Keratinocyte (primary cell): ENCODE data around the gene VEGFA. TPM values are rescaled to one million over a fixed set of nuclear protein-coding genes. Genes with fewer than 3 reads are reported as not detected.

Source experiments
- DNase-seq: peaks from one replicate; pipeline ENCODE4 v3.0.0-alpha.2; 2011; ENCODE audit warnings: low read depth, missing footprints, low spot score
- FAIRE-seq: peaks from 2 replicates; lab custom pipeline; 2011; peaks lifted over from hg19 to GRCh38; lab: Jason Lieb, UNC
- H2AFZ ChIP-seq: 2 replicates; pipeline ENCODE4 v1.6.0; 2012; ENCODE audit warnings: low read length, control low read depth, inconsistent platforms; ENCODE audit not compliant: control insufficient read depth
- H3K27ac ChIP-seq: 2 replicates; pipeline ENCODE4 v1.5.1; 2011; ENCODE audit warnings: low read length; ENCODE audit not compliant: control insufficient read depth, insufficient read depth
- H3K27me3 ChIP-seq: 3 replicates; pipeline ENCODE4 v1.6.0; 2011; ENCODE audit warnings: low read length; ENCODE audit not compliant: control insufficient read depth, insufficient read depth; ENCODE audit errors: extremely low read depth
- H3K36me3 ChIP-seq, 2 experiments: 2 replicates in 1 of 2; 3 replicates in 1 of 2; pipeline ENCODE4 v1.5.1; 2011; ENCODE audit warnings: low read length in 2 of 2, mild to moderate bottlenecking in 1 of 2; ENCODE audit not compliant: control insufficient read depth in 2 of 2, insufficient read depth in 2 of 2; ENCODE audit errors: extremely low read depth in 1 of 2
- H3K4me1 ChIP-seq: 3 replicates; pipeline ENCODE4 v1.5.1; 2011; ENCODE audit warnings: low read length; ENCODE audit not compliant: control insufficient read depth, insufficient read depth; ENCODE audit errors: extremely low read depth
- H3K4me2 ChIP-seq: 3 replicates; pipeline ENCODE4 v1.6.0; 2011; ENCODE audit warnings: low read depth, low read length; ENCODE audit not compliant: control insufficient read depth, insufficient read depth; ENCODE audit errors: extremely low read depth
- H3K4me3 ChIP-seq, 3 experiments: fragments of 200-600 bp in 1 of 3; sonication (generic) in 1 of 3; 2 replicates in 2 of 3; 3 replicates in 1 of 3; pipeline ENCODE4 v1.5.1; 2011 to 2016; ENCODE audit warnings: low read length in 3 of 3, mild to moderate bottlenecking in 3 of 3, control low read depth in 2 of 3, inconsistent platforms in 1 of 3, low read depth in 1 of 3, mixed read lengths in 1 of 3, mixed run types in 1 of 3, moderate library complexity in 1 of 3; ENCODE audit not compliant: control insufficient read depth in 2 of 3, insufficient read depth in 2 of 3; ENCODE audit errors: extremely low read depth in 1 of 3
- H3K79me2 ChIP-seq: 2 replicates; pipeline ENCODE4 v1.6.0; 2012; ENCODE audit warnings: low read length; ENCODE audit not compliant: control insufficient read depth, insufficient read depth
- H3K9ac ChIP-seq: 3 replicates; pipeline ENCODE4 v1.6.0; 2011; ENCODE audit warnings: low read length; ENCODE audit not compliant: control insufficient read depth, insufficient read depth; ENCODE audit errors: extremely low read depth
- H3K9me1 ChIP-seq: 3 replicates; pipeline ENCODE4 v1.6.0; 2011; ENCODE audit warnings: low read length; ENCODE audit not compliant: control insufficient read depth, insufficient read depth; ENCODE audit errors: extremely low read depth
- H3K9me3 ChIP-seq: 2 replicates; pipeline ENCODE4 v1.5.1; 2012; ENCODE audit warnings: low read depth, low read length; ENCODE audit not compliant: control insufficient read depth
- H4K20me1 ChIP-seq: 3 replicates; pipeline ENCODE4 v1.6.0; 2011; ENCODE audit warnings: low read length; ENCODE audit not compliant: control insufficient read depth, insufficient read depth; ENCODE audit errors: extremely low read depth
- EZH2 ChIP-seq: IDR thresholded peaks from one replicate; pipeline ENCODE4 v1.6.1; 2012; ENCODE audit warnings: inconsistent platforms, mild to moderate bottlenecking, low read length, moderate library complexity
- dilution Hi-C: fragments of 300-500 bp; cut with MboI; formaldehyde crosslinking; loops from one replicate; pipeline ENCODE4 v1.7.0; 2020; ENCODE audit warnings: low sequenced_read_pairs; ENCODE audit not compliant: extremely low pct_ligation_motif_present
- polyA plus RNA-seq, 5 experiments: library from polyadenylated mRNA; depleted of rRNA in 3 of 5; stranded (reverse) in 3 of 5; stranded (forward) in 1 of 5; unstranded in 1 of 5; fragments of >200 nt; gene quantifications; 1 replicate in 1 of 5; 2 replicates in 3 of 5; 3 replicates in 1 of 5; pipeline versions ENCODE4 v1.2.1 to v1.2.3, GENCODE V29; 2011 to 2012; ENCODE audit warnings: missing spikeins in 2 of 5, low read depth in 1 of 5, low replicate concordance in 1 of 5
- TF ChIP-seq, protein P1 (sequence below), 3 experiments: IDR thresholded peaks in 1 of 3; conservative IDR thresholded peaks in 1 of 3; optimal IDR thresholded peaks in 1 of 3; 2 replicates in 2 of 3; 3 replicates in 1 of 3; pipeline versions ENCODE3 to v1.5.1; 2011; ENCODE audit warnings: low read length in 3 of 3, mild to moderate bottlenecking in 3 of 3, moderate library complexity in 2 of 3, control low read depth in 1 of 3, inconsistent platforms in 1 of 3; ENCODE audit not compliant: insufficient read depth in 2 of 3; ENCODE audit errors: extremely low read depth in 1 of 3

The VEGFA gene
- polyA plus RNA-seq, 1 donor (not counting 4 experiments of a cell fraction or from before 2014, with no cell fraction given), result 149 TPM

DNA sequence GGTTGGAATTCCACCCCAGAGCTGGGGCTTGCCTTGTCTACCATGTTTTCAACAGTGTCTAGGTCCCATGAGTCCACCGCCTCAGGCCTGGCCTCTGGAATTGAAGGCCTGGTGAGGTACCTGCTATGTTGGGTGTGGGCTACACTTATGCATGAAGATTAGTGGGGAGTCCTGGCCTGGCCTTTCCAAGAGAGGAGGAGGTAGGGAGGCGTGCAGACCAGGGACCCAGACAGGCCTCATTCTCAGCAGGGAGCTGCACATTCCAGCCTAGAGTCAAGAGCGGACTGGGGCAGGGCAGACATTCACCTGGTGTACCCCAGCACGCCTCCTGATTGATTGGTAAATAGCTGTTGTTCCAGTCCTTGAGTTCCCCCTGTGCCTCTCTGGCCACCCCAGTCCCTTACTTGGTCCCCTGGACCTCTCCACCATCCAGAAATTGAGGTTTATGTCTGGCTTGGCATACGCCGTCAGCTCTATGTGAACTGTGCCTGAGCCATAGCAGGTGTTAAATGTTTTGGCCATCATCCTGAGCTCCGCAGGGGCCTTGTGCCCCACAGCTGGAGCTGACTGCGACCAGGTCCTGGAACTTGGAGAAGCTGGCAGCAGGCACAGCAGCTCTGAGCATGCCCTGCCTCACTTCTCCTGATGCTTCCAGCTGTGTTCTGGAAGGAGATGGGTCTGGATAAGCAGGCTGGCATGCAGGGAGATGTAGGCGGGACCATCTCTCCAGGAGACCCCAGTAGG lies 8.2 kb upstream of the VEGFA start:
- H3K4me3 ChIP-seq, result no peak overlapping the region
- no peak for TF ChIP-seq EZH2
- TF ChIP-seq, protein P1, sequence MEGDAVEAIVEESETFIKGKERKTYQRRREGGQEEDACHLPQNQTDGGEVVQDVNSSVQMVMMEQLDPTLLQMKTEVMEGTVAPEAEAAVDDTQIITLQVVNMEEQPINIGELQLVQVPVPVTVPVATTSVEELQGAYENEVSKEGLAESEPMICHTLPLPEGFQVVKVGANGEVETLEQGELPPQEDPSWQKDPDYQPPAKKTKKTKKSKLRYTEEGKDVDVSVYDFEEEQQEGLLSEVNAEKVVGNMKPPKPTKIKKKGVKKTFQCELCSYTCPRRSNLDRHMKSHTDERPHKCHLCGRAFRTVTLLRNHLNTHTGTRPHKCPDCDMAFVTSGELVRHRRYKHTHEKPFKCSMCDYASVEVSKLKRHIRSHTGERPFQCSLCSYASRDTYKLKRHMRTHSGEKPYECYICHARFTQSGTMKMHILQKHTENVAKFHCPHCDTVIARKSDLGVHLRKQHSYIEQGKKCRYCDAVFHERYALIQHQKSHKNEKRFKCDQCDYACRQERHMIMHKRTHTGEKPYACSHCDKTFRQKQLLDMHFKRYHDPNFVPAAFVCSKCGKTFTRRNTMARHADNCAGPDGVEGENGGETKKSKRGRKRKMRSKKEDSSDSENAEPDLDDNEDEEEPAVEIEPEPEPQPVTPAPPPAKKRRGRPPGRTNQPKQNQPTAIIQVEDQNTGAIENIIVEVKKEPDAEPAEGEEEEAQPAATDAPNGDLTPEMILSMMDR (optimal IDR thresholded peaks at IDR 0.05 in 1 of 3, IDR thresholded peaks at IDR 0.05 in 1 of 3, conservative IDR thresholded peaks at IDR 0.05 in 1 of 3; ENCODE audit: extremely low read depth in 1 of 3, insufficient read depth in 2 of 3, low read length in 3 of 3), result no peak
- no peak for DNase-seq
- no peak overlapping the region for H3K4me2 ChIP-seq
- H3K4me1 ChIP-seq, result peaks cover 10% of the 10 kb centered on the region
- dilution Hi-C loops, result no loop called here
- H3K36me3 ChIP-seq, result no peaks in the 10 kb centered on the region
- H3K27ac ChIP-seq, result no peak overlapping the region
- H3K9me3 ChIP-seq, result no peaks in the 10 kb centered on the region
- no peak overlapping the region for H3K9ac ChIP-seq
- no peaks in the 10 kb centered on the region for H4K20me1 ChIP-seq
- peaks cover 6% of the 10 kb centered on the region for H3K27me3 ChIP-seq
- H2AFZ ChIP-seq, result no peak overlapping the region
- H3K79me2 ChIP-seq, result no peaks in the 10 kb centered on the region
- no peak for FAIRE-seq
- no peaks in the 10 kb centered on the region for H3K9me1 ChIP-seq

DNA sequence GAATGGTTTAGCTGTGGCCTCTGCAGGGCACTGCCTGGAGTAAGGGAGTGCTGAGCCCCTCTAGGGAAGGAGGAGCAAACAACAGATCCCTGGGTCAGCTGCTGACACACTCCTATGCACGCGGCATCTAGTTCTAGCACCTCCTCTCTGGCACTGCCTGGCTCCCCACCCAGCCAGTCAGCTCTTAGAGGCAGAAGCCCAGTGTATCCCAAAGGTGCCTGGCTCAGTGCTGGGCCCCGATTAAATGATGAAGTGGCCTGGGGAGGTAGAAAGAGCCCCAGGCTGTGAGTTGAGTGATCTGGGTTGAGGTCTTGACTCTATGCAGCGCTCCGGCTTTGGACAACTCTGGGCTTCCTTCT lies 7.6 kb upstream of the VEGFA start:
- Histone ChIP-seq H3K4me3 (no peak overlapping the region), H3K27me3 (peaks cover 6% of the 10 kb centered on the region), H3K9me3 (no peaks in the 10 kb centered on the region), H3K9me1 (no peaks in the 10 kb centered on the region), H4K20me1 (no peaks in the 10 kb centered on the region), H3K4me2 (no peak overlapping the region), H3K9ac (no peak overlapping the region), H3K36me3 (no peaks in the 10 kb centered on the region), H2AFZ (no peak overlapping the region), H3K79me2 (no peaks in the 10 kb centered on the region), H3K4me1 (peaks cover 10% of the 10 kb centered on the region), H3K27ac (no peak overlapping the region)
- no peak for TF ChIP-seq EZH2
- TF ChIP-seq, protein P1 (optimal IDR thresholded peaks at IDR 0.05 in 1 of 3, IDR thresholded peaks at IDR 0.05 in 1 of 3, conservative IDR thresholded peaks at IDR 0.05 in 1 of 3; ENCODE audit: extremely low read depth in 1 of 3, insufficient read depth in 2 of 3, low read length in 3 of 3), result no peak
- DNase-seq (no peak), FAIRE-seq (no peak)
- dilution Hi-C loops, result no loop called here
